GM19035 (cell line): ENCODE results near the gene TFDP2.
A peak's percentile ranks its signal among the peaks of the same experiment; 100 is the strongest.
"Not testable (repeated sequence)": the region's sequence is repeated elsewhere in the genome, so short reads cannot be mapped to it uniquely, and the experiment has no call there.

Experiments
- ATAC-seq: cut with Tn5 transposase; IDR thresholded peaks from one replicate; pipeline ENCODE4 v1.9.1; 2021; ENCODE audit not compliant: unreplicated experiment

The TFDP2 gene

DNA sequence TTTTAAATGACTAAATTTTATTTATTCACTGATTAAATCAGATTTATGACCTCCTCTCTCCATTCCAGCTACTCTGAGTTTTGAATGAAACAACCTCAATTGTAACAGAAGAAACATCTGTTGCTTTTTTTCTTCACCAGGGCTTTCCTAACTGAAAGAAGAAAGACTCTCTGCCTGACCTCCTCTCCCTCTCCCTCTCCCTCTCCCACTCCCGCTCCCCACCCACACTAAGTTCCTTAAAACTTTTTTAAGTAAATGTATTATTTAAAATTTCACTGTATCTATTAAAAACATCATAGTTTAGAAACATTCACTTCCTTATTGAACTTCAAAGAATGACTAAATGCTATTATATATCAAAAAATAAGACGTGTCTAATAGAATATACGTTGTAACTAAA lies 122.0 kb downstream of the TFDP2 start:
- ATAC-seq: no peak

DNA sequence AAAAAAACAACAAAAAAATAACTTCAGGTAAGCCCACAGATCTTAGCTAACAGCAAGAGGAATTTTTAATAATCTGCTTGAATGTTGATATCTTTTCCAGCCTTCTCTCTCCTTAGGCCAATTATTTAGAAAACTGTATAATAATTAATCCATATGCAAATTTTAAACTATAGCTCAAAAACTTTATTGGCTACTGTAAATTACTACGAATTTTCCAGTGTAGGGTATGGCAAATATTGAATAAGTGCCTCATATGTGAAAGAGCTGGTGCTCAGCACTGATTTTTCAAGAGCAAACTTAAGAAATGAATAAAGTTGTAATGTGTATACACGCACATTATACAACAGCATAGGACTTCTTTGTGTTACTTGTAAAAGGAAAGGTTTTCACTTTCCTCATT lies 123.0 kb downstream of the TFDP2 start:
- ATAC-seq: no peak

DNA sequence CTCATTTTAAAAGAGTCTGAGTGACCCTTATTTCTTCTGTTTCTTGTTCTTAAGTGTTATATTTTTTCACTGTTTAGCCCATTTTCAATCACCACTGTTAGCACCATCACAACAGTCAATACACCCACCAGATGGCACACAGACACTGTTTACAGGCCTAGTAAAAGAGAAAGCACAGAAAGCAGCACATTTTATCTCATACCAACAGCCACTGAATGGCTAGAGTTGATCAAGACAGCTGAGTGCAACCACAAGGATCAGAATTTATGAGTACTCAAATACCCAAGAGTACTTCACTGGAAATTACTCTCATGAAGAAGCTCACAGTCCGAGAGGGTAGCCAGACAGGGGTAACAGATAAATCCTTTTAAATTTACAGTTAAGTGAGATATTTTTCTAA lies 127.0 kb downstream of the TFDP2 start:
- peak; percentile 72 for ATAC-seq

DNA sequence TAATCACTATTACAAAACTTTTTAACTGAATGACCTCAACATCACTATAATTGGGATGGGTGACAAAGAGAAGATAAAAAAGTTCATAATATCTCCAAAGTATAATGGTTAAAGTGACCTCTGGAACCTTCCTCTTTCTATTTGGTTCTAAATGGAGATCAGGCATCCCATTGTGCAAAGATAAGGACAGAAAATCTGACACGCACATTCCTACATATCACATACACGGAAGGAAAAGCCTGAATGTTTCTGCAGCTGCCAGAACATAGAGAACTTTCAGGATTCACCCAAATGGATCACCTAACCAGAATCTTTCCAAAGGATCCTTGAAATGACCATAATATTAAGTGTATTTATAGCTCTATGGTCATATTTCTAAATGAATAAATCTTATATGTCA lies 128.2 kb downstream of the TFDP2 start:
- no peak for ATAC-seq

DNA sequence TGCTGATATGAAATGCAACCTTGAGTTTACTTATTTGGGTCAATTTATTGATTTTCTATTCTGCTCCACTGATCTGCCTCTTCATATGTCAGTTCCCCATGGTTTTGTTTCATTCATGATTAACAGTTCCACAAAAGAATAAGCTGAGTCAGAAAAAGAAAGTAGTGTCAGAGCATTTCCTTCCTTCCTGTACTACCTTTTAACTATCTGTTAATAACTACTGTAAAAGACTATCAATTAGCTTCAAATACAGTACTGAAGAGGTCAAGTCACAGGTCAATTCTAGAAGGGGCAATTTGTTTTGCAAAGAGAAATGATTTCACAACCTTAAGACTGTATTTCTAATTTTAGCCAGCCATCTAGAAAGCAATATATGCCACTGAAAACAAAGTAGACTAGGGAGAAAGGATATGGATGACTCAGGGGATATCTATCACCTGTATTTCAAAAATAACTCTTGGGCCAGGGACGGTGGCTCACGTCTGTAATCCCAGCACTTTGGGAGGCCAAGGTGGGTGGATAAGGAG lies 129.5 kb downstream of the TFDP2 start:
- ATAC-seq: peak; percentile 66

DNA sequence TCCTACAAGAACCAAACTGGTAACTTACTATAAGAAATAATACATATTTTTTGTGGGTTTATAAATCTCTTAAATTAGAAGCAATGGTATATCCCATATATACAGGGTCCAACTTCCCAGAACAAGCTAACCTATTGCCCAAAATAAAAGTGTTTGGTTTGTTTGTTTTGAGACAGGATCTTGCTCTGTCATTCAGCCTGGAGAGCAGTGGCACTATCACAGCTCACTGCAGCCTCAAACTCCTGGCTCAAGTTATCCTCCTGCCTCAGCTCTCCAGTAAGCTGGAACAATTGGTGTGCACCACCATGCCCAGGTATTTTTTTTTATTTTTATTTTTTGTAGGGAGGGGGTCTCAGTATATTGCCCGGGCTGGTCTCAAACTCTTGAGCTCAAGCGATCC lies 135.4 kb downstream of the TFDP2 start:
- no peak for ATAC-seq

DNA sequence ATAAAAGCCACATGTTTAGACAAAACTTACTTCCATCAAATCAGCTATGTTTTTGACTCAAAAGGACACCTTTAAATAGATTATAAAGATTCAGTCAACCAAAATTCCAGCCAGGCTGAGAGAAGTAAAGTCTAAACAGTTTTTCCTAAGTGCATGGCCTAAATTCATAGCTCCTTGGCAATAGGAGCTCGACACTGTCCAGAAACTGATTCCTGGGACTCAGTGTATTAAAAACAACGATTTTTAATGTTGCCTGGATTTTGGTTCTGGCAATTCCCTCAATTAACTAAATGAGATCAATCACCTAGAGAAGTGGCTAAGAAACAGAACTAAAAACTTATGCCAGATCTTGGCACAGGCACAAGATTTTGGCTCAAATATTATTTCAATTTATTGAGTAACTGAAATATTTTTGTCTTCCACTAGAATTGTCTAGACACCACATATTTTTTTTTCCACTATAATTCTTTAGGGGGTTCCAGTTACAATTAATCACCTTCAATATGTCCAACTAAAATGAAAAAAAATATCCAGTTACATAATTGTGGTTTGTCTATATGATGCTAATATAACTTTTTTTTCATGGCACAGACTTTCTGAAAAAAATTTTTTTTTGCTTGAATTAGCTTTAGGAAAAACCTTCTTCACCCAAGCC lies 135.9 kb downstream of the TFDP2 start:
- no peak for ATAC-seq

DNA sequence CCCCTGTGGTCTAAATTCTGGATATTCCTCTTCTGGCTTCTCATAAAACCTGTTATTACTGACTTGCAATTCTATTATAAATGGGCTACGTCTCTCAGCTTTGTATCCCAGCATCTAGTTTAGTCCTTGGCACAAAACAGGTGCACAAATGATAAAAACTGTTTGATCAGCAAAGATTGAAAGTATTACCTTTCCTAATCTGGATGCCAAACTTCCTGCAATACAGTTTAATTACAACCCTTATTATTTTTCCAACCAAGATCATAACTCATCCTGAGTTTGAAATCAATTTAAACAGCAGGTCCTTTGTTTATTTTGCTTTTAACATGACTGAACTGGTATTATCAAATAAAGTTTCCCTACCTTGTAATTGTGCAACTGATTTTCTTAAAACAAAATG lies 140.3 kb downstream of the TFDP2 start:
- no peak for ATAC-seq

DNA sequence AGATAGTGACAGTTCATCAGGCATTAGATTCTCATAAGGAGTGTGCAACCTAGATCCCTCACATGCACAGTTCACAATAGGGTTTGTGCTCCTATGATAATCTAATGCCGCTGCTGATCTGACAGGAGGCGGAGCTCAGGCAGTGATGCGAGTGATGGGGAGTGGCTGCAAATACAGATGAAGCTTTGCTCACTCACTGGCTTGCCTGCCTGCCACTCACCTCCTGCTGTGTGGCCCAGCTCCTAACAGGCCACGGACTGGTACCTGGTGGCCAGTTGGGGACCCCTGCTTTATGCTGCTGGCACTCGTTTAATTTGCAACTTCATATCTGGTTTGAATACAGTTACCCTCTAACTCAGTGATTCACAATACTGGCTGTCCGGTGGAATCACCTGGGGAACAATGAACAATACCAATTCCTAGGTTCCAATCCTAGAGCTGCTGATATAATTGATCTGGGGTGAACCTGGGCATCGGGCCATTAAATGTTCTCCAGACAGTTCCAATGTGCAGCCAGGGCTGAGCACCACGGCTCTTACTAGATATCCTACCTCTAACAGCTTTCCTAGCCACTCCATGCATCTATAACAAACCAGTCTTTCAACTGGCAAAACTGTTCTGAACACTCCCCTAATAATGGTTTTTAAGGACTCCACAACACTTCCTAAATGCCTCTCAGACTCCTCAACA lies 141.5 kb downstream of the TFDP2 start:
- no peak for ATAC-seq

DNA sequence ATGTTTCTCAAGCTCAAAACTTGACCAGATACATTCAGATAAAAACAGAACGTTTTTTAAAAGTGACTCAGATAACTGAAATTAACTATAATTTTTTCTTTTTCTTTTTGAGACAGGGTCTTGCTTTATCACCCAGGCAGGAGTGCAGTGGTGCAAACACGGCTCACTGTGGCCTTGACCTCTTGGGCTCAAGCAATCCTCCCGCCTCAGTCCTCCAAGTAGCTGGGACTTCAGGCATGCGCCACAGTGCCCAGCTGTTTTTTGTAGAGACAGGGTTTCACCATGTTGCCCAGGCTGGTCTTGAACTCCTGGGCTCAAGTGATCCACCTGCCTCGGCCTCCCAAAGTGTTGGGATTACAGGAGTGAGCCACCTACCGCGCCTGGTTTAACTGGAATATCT lies 144.4 kb downstream of the TFDP2 start:
- ATAC-seq: not testable (repeated sequence)

DNA sequence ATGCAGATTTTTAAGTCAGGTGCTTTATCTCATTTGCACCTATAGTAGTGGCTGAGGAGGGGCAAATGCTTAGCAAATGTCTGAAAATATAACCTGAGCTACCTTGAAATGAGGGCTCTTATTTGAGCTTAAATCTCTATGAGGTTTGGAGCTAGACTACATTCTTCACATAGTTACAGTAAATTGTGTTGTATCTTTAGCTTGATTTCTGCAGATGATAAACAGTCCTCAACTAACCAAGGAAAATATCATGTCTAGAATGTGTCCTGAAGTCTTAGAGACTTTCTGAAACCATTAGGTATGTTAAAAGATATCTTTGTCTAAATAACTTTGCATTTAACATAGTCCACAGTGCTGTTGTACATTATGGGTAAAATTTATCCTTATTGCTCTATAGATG lies 145.3 kb downstream of the TFDP2 start:
- no peak for ATAC-seq

DNA sequence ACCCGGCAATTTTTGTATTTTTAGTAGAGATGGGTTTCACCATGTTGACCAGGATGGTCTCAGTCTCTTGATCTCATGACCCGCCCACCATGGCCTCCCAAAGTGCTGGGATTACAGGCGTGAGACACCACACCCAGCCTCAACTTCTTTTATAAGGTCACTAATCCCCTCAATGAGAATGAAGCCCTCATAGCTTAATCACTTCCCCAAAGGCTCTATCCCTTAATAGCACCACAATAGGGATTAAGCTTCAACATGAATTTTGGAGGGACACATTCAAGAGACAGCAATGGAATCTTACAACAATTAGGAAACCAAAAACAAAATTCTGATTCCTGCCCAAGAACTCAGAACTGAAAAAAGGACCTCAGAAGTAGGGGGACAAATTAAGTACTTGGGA lies 146.1 kb downstream of the TFDP2 start:
- no peak for ATAC-seq

DNA sequence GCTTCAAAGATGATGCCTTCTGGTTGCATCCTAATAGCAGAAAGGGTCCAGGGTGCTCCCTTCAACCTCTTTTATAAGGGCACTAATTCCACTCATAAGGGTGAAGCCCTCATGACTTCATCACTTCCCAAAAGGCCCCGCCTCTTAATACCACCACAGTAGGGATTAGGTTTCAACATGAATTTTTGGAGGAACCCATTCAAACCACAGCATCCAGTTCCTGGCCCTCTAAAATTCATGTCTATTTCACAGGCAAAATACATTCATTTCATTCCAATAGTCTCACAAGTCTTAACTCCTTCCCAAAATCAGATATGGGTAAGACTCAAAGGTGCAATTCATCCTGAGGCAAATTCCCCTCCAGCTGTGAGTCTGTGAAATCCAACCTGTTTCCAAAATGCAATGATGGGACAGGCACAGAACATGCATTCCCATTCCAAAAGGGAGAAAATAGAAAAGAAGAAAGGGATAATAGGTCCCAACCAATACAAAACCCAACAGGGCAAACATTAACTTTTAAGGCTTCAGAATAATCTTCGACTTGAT lies 148.9 kb downstream of the TFDP2 start:
- ATAC-seq: no peak

DNA sequence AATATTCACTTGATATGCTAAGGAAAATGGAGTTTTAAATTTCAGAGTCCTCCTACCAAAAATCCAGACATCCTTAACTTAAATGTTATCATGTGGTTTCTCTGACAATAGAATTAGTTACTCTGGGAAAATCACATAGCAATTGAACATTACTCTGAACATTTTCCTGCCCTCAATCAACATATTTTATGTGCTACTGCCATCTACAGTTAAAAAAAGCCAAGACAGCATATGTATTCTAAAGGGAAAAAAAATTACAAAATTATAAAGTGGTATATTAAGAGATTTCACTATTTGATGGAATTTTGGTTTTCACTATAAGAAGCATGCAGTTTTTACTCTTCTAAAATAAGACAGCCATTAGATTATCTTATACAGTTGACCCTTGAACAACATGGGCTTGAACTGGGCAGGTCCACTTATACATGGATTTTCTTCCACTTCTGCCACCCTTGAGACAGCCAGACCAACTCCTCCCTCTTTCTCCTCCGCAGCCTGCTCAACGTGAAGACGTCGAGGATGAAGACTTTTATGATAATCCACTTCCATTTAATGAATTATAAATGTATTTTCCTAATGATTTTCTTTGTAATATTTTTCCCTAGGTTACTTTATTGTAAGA lies 150.6 kb downstream of the TFDP2 start:
- no peak for ATAC-seq

DNA sequence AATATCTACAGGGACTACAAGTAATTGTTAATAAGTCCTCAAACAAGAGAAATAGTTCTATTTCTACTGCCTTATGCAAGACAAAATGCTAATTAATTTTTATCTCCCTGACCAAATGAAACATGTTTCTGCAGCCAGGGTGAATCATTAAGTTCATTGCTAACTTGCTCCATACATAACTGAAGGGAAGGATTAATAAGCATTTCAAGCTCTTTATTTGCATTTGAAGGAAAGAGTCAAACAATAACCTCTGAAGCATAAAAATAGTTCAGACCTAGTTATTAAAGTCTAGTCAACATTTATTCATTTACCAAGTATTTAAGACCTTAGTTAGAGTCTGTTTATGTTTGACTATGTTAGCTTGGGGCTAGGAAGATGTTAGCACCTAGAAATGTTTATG lies 152.9 kb downstream of the TFDP2 start:
- no peak for ATAC-seq

DNA sequence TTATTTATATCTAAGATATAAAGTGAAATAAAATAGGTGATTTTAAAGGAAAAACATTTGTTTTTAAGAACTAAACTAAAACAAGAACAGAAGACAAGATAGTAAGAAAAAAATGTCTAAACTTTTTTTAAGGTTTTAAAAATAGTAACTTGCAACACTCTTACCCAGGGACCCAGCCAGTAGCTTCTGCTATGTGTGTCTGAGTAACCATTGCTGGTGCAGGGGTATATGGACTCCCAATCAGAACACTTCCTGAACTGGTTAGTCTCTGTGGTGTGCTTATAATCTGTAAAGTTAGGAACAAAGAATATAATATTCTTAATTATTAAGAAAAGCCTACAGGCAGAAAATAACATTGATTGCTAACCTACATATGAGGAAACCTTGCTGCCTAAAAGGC lies 154.5 kb downstream of the TFDP2 start:
- ATAC-seq: no peak

DNA sequence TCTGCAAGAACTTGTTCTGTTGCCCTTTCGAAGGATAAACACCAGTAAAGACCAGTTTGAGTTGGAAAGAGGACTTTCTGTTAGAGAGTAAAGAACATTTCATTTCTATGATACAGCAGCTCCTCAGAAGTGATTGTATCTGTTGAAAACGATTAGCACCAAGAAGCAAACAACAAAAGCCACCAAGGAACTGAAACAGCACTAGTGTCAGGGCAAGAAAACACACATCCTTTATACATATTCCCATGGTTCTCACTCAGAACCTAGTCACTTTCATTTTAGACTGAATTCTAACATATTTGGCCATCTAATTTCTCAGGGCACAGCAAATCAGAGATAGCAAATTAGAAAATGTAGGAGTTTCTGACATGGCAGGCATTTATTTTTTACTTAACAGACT lies 156.8 kb downstream of the TFDP2 start:
- no peak for ATAC-seq

DNA sequence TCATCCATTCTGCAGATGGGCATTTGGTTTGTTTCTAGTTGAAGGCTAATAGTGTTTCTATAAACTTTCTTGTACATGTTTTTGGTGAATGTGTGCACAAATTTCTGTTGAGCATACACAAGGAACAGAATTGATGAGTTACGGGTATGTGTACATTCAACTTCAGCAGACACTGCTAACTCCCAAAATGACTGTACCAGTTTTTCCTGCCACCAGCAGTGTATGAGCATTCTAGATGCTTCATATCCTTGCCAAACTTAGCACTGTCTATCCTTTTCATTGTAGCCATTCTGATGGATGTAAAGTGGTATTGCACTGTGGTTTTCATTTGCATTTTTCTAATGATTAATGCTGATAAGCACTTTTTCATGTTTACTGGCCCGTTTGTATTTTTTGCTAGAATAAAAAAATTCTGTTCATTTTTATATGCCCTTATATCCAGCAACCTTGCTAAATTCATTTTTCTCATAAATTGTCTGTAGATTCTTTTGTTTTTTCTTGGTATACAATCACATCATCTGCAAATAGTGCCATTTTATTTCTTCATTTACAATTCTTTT lies 162.7 kb downstream of the TFDP2 start:
- no peak for ATAC-seq

DNA sequence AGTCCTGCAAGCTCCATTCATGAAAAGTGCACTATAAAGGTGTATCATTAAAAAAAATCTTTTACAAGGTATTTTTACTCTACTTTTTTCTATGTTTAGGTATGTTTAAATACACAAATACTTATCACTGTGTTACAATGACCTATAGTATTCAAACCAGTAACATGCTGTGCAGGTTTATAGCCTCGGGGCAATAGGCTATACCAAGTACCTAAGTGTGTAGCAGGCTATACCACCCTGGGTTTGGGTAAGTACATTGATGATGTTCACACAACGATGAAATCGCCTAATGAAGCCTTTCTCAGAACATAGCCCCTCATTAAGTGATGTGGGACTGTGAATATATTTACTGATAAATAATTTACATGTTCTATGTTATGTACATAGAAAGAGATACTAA lies 168.3 kb downstream of the TFDP2 start:
- ATAC-seq: no peak

DNA sequence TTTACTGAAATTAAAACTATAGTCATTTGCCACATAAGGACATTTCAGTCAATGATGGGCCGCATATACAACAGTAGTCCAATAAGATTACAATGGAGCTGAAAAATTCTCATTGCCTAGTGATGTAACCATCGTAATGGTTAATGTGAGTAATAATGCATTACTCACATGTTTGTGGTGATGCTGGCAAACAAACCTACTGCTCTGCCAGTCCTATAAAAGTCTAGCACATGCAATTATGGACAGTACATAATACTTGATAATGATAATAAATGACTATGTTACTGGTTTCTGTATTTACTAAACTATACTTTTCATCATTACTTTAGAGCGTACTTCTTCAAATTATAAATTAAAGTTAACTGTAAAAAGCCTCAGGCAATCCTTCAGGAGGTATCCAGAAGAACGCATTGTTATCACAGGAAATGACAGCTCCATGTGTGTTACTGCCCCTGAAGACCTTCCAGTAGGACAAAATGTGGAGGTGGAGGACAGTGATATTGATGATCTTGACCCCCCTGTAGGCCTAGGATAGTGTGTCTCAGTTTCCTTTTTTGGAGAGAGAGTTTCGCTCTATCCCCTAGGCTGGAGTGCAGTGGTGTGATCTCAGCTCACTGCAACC lies 170.2 kb downstream of the TFDP2 start:
- ATAC-seq: no peak

DNA sequence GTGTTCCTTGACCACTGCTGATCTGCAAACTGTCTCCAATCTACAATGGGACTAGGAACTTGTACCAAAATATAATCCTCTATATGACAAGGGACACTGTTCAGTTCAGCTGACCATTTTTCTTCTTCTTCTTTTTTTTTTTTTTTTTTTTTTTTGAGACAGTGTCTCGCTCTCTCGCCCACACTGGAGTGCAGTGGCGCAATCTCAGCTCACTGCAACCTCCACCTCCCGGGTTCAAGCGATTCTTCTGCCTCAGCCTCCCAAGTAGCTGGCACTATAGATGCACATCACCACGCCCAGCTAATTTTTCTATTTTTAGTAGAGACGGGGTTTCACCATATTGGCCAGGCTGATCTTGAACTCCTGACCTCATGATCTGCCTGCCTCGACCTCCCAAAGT lies 174.6 kb downstream of the TFDP2 start:
- not testable (repeated sequence) for ATAC-seq
